Liver (tissue), 3 donors: ENCODE measurements around the gene GPR176.

ENCODE experiments used
- EGR1 ChIP-seq, 2 donors: IDR thresholded peaks; 2 replicates each; pipeline ENCODE4 v1.6.1; 2016 to 2018; ENCODE audit warnings: antibody characterized with exemption in 2 of 2, low read depth in 2 of 2
- GABPA ChIP-seq, 2 donors: IDR thresholded peaks in 1 of 2; conservative IDR thresholded peaks in 1 of 2; 2 replicates each; pipeline ENCODE4 v1.6.1; 2016; ENCODE audit warnings: antibody characterized with exemption in 2 of 2, mild to moderate bottlenecking in 1 of 2, moderate library complexity in 1 of 2
- JUND ChIP-seq, 2 donors: IDR thresholded peaks; 2 replicates each; pipeline ENCODE4 v1.6.1; 2016; ENCODE audit warnings: antibody characterized with exemption in 2 of 2
- NR2F2 ChIP-seq: IDR thresholded peaks from 2 replicates; pipeline ENCODE4 v1.6.1; 2016; ENCODE audit warnings: antibody characterized with exemption
- RAD21 ChIP-seq, 2 donors: IDR thresholded peaks; 2 replicates each; pipeline ENCODE4 v1.6.1; 2016; ENCODE audit warnings: antibody characterized with exemption in 2 of 2, mild to moderate bottlenecking in 2 of 2
- RXRA ChIP-seq, 2 donors: IDR thresholded peaks; 2 replicates each; pipeline ENCODE4 v1.6.1; 2017 to 2018; ENCODE audit warnings: antibody characterized with exemption in 2 of 2, mild to moderate bottlenecking in 1 of 2
- SP1 ChIP-seq: IDR thresholded peaks from 2 replicates; pipeline ENCODE4 v1.6.1; 2018; ENCODE audit warnings: antibody characterized with exemption, mild to moderate bottlenecking
- TAF1 ChIP-seq: conservative IDR thresholded peaks from 2 replicates; pipeline ENCODE4 v1.6.1; 2016; ENCODE audit warnings: antibody characterized with exemption, mild to moderate bottlenecking
- YY1 ChIP-seq: IDR thresholded peaks from 2 replicates; pipeline ENCODE4 v1.6.1; 2016; ENCODE audit warnings: antibody characterized with exemption, mild to moderate bottlenecking
- TF ChIP-seq, protein P1 (sequence below): fragments of 150-350 bp; IDR thresholded peaks from 2 replicates; pipeline ENCODE4 v1.5.1; 2017; ENCODE audit warnings: improper control_type of control experiment, low read depth, low read length; ENCODE audit not compliant: missing input control
- TF ChIP-seq, protein P2 (sequence below): IDR thresholded peaks from 2 replicates; pipeline ENCODE4 v1.6.1; 2016; ENCODE audit warnings: antibody characterized with exemption
- TF ChIP-seq, protein P3 (sequence below): IDR thresholded peaks from 2 replicates; pipeline ENCODE4 v1.6.1; 2016; ENCODE audit warnings: antibody characterized with exemption
- donor health status: healthy.
- donor health status: healthy.

DNA sequence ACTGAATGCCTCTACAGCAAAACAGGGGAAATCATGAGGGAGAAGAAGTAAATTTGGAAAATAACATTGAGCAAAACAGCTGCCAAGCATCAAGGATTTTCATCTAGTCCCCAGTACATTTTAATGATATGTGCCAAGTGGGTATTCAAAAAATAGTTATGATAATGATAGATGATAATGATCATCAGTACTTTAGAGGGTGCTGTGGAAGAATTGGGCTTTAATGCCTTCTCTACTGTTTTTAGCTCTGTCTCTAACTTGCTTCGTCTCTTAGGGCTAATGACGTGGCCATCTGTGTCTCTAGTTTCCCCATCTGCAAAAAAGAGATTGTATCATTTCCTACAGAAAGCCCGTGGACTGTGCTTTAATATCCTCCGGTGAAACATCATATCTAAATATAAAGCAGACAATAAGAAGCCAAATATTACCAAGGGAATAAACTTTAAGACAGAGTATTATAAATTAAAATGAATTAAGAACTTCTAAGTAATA is 127.2 kb downstream of the GPR176 start:
- no peak for TF ChIP-seq SP1
- TF ChIP-seq, protein P1, sequence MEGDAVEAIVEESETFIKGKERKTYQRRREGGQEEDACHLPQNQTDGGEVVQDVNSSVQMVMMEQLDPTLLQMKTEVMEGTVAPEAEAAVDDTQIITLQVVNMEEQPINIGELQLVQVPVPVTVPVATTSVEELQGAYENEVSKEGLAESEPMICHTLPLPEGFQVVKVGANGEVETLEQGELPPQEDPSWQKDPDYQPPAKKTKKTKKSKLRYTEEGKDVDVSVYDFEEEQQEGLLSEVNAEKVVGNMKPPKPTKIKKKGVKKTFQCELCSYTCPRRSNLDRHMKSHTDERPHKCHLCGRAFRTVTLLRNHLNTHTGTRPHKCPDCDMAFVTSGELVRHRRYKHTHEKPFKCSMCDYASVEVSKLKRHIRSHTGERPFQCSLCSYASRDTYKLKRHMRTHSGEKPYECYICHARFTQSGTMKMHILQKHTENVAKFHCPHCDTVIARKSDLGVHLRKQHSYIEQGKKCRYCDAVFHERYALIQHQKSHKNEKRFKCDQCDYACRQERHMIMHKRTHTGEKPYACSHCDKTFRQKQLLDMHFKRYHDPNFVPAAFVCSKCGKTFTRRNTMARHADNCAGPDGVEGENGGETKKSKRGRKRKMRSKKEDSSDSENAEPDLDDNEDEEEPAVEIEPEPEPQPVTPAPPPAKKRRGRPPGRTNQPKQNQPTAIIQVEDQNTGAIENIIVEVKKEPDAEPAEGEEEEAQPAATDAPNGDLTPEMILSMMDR = no peak
- no peak for TF ChIP-seq JUND (IDR thresholded peaks at IDR 0.05)
- no peak for TF ChIP-seq NR2F2
- no peak for TF ChIP-seq YY1
- TF ChIP-seq, protein P2, sequence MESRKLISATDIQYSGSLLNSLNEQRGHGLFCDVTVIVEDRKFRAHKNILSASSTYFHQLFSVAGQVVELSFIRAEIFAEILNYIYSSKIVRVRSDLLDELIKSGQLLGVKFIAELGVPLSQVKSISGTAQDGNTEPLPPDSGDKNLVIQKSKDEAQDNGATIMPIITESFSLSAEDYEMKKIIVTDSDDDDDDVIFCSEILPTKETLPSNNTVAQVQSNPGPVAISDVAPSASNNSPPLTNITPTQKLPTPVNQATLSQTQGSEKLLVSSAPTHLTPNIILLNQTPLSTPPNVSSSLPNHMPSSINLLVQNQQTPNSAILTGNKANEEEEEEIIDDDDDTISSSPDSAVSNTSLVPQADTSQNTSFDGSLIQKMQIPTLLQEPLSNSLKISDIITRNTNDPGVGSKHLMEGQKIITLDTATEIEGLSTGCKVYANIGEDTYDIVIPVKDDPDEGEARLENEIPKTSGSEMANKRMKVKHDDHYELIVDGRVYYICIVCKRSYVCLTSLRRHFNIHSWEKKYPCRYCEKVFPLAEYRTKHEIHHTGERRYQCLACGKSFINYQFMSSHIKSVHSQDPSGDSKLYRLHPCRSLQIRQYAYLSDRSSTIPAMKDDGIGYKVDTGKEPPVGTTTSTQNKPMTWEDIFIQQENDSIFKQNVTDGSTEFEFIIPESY = no peak
- no peak for TF ChIP-seq EGR1 (IDR thresholded peaks at IDR 0.05; ENCODE audit: low read depth in 2 of 2)
- no peak for TF ChIP-seq TAF1
- TF ChIP-seq RAD21 (IDR thresholded peaks at IDR 0.05) = no peak
- TF ChIP-seq, protein P3, sequence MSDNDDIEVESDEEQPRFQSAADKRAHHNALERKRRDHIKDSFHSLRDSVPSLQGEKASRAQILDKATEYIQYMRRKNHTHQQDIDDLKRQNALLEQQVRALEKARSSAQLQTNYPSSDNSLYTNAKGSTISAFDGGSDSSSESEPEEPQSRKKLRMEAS = no peak
- no peak for TF ChIP-seq GABPA (IDR thresholded peaks at IDR 0.05 in 1 of 2, conservative IDR thresholded peaks at IDR 0.05 in 1 of 2)
- TF ChIP-seq RXRA (IDR thresholded peaks at IDR 0.05) = no peak
